ENCODE data around the gene CYP4Z1. TPM values are rescaled to one million over a fixed set of nuclear protein-coding genes. Genes with fewer than 3 reads are reported as not detected.

The CYP4Z1 gene
- total and polyA plus RNA-seq, 9 of the 15 experiments (the other 6 are each of a cell fraction or from before 2014, with no cell fraction given): not detected

GRCh38 chr1:47036764-47037163, 30.3 kb upstream of the CYP4Z1 start:
- Histone ChIP-seq H3K27me3 (ENCODE audit: control insufficient read depth in 2 of 2, insufficient read depth in 2 of 2, low read length in 2 of 2) (peaks cover 0 to 9% of the 10 kb centered on the region in 2 experiments; a peak in 2 of 5 replicates), H2AFZ (ENCODE audit: low read depth, low read length) (no peak overlapping the region), H3K9me1 (ENCODE audit: control insufficient read depth, insufficient read depth, low read length) (no peaks in the 10 kb centered on the region), H3K4me1 (replicated peaks in 1 of 2; ENCODE audit: control insufficient read depth in 2 of 2, insufficient read depth in 2 of 2, low read length in 2 of 2) (no peaks in the 10 kb centered on the region), H3K4me2 (ENCODE audit: insufficient read depth, low read length) (no peak overlapping the region), H3K4me3 (no peak overlapping the region), H3K9me3 (replicated peaks; ENCODE audit: control insufficient read depth, insufficient read depth, low read depth, low read length) (no peaks in the 10 kb centered on the region), H3K36me3 (ENCODE audit: control insufficient read depth, insufficient read depth, low read length) (no peaks in the 10 kb centered on the region), H3K27ac (ENCODE audit: extremely low read depth, low read depth, low read length) (no peak overlapping the region), H3K79me2 (ENCODE audit: control insufficient read depth, insufficient read depth, low read length) (no peaks in the 10 kb centered on the region), H3K9ac (ENCODE audit: insufficient read depth in 1 of 2, low read depth in 2 of 2, low read length in 2 of 2) (no peak overlapping the region), H4K20me1 (replicated peaks; ENCODE audit: control insufficient read depth, insufficient read depth, low read length) (no peaks in the 10 kb centered on the region)
- WGBS (ENCODE audit: insufficient coverage, low coverage, missing lambda C conversion rate): 0% methylated on average over 1 of the region's 1 CpG
- DNase-seq (ENCODE audit: extremely low read depth in 1 of 4, low spot score in 3 of 4): no peak
- TF ChIP-seq MYBL2 (IDR thresholded peaks at IDR 0.05; ENCODE audit: low read depth) (no peak), MYBL2 (CRISPR knock-in tag; IDR thresholded peaks at IDR 0.05; ENCODE audit: borderline replicate concordance) (no peak), ZNF24 (IDR thresholded peaks at IDR 0.05) (no peak), CREM (IDR thresholded peaks at IDR 0.05; ENCODE audit: low read depth) (no peak)
- CTCF ChIA-PET (ENCODE audit: low intra/inter-chr PET ratio): interaction anchor here (0.7 kb wide), 1 partner anchor 1492 kb away, joined by 4 read pairs; no protein-coding TSS in a partner anchor
- FAIRE-seq: no peak
- intact Hi-C loops (cut with micrococcal nuclease) (no loop called here), in situ Hi-C loops (cut with MboI) (no loop called here)
- POLR2A ChIA-PET: interaction anchor here (1.3 to 1.7 kb wide), 2 partner anchors 9 to 11 kb away, joined by 3 to 4 read pairs; no protein-coding TSS in a partner anchor
- no TSS peak for BruUV-seq (replicated peaks)
- ATAC-seq: no peak

DNA sequence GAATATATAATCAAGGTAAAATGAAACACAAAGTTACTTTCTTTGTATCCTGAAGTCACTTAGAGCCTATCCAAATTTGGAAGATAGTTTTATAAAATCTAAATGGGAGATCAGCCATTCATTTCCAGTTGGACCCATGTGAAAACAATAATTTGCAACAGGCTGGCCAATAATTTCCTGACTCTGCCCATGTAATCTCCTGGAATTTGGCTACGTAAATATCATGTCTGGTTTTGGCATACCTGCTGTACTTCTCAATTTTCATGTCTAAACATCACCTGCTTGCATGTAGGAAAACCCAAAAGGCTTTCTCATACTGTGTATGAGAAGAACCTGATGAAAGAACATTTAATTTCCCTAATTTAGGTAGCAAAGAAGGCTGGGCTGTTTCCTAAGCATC, 7.7 kb upstream of the CYP4Z1 start:
- Histone ChIP-seq H3K4me3 (no peak overlapping the region), H3K4me2 (ENCODE audit: insufficient read depth, low read length) (no peak overlapping the region), H3K9ac (ENCODE audit: insufficient read depth in 1 of 2, low read depth in 2 of 2, low read length in 2 of 2) (no peak overlapping the region), H3K9me3 (replicated peaks; ENCODE audit: control insufficient read depth, insufficient read depth, low read depth, low read length) (no peaks in the 10 kb centered on the region), H4K20me1 (replicated peaks; ENCODE audit: control insufficient read depth, insufficient read depth, low read length) (no peaks in the 10 kb centered on the region), H3K27me3 (ENCODE audit: control insufficient read depth in 2 of 2, insufficient read depth in 2 of 2, low read length in 2 of 2) (no peaks in the 10 kb centered on the region), H3K36me3 (ENCODE audit: control insufficient read depth, insufficient read depth, low read length) (no peaks in the 10 kb centered on the region), H3K9me1 (ENCODE audit: control insufficient read depth, insufficient read depth, low read length) (no peaks in the 10 kb centered on the region), H2AFZ (ENCODE audit: low read depth, low read length) (no peak overlapping the region), H3K4me1 (replicated peaks in 1 of 2; ENCODE audit: control insufficient read depth in 2 of 2, insufficient read depth in 2 of 2, low read length in 2 of 2) (no peaks in the 10 kb centered on the region), H3K27ac (ENCODE audit: extremely low read depth, low read depth, low read length) (no peak overlapping the region), H3K79me2 (ENCODE audit: control insufficient read depth, insufficient read depth, low read length) (no peaks in the 10 kb centered on the region)
- no peak for ATAC-seq
- DNase-seq (ENCODE audit: extremely low read depth in 1 of 4, low spot score in 3 of 4): no peak
- 0% methylated on average over 1 of the region's 1 CpG for WGBS (ENCODE audit: insufficient coverage, low coverage, missing lambda C conversion rate)
- intact Hi-C loops (cut with micrococcal nuclease): no loop called here
- in situ Hi-C loops (cut with MboI): no loop called here
- CTCF ChIA-PET (ENCODE audit: low intra/inter-chr PET ratio): no interaction called here
- no peak for FAIRE-seq
- POLR2A ChIA-PET: no interaction called here
- BruUV-seq (replicated peaks): no TSS peak
- no peak for TF ChIP-seq SREBF2 (CRISPR knock-in tag; IDR thresholded peaks at IDR 0.05)
- TF ChIP-seq BRD4 (IDR thresholded peaks at IDR 0.05): no peak
- TF ChIP-seq, protein P1, sequence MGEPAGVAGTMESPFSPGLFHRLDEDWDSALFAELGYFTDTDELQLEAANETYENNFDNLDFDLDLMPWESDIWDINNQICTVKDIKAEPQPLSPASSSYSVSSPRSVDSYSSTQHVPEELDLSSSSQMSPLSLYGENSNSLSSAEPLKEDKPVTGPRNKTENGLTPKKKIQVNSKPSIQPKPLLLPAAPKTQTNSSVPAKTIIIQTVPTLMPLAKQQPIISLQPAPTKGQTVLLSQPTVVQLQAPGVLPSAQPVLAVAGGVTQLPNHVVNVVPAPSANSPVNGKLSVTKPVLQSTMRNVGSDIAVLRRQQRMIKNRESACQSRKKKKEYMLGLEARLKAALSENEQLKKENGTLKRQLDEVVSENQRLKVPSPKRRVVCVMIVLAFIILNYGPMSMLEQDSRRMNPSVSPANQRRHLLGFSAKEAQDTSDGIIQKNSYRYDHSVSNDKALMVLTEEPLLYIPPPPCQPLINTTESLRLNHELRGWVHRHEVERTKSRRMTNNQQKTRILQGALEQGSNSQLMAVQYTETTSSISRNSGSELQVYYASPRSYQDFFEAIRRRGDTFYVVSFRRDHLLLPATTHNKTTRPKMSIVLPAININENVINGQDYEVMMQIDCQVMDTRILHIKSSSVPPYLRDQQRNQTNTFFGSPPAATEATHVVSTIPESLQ (CRISPR knock-in tag; IDR thresholded peaks at IDR 0.05): no peak
- no peak for TF ChIP-seq CBX1 (IDR thresholded peaks at IDR 0.05; ENCODE audit: low read depth)
- TF ChIP-seq ZFP30 (CRISPR knock-in tag; IDR thresholded peaks at IDR 0.05; ENCODE audit: borderline replicate concordance): no peak
- no peak for TF ChIP-seq CBX2 (IDR thresholded peaks at IDR 0.05; ENCODE audit: insufficient read depth, low read length, poor library complexity, severe bottlenecking)
- no peak for TF ChIP-seq SREBF1 (IDR thresholded peaks at IDR 0.05; ENCODE audit: borderline replicate concordance, low read depth, low read length)
- no peak for TF ChIP-seq NFRKB (IDR thresholded peaks at IDR 0.05; ENCODE audit: low read depth)
- TF ChIP-seq ZNF589 (CRISPR knock-in tag; IDR thresholded peaks at IDR 0.05; ENCODE audit: low read depth): no peak
